A673 (cell line): ENCODE data around the gene C7orf57.

Experiments used
- CTCF ChIP-seq: fragments of 300-800, 200-600 bp; sonication (generic); conservative IDR thresholded peaks from 2 replicates; pipeline ENCODE4 v1.5.1; 2017; ENCODE audit warnings: low read depth, mild to moderate bottlenecking, antibody characterized with exemption, low read length, moderate library complexity, mixed read lengths
- EZH2 ChIP-seq: fragments of 200-600 bp; sonication (generic); IDR thresholded peaks from 2 replicates; pipeline ENCODE4 v1.6.1; 2017; ENCODE audit warnings: borderline replicate concordance, low read depth, mild to moderate bottlenecking, mixed read lengths, antibody characterized with exemption, low read length; ENCODE audit not compliant: poor library complexity, severe bottlenecking

GRCh38 chr7:48098846-48099245, 63.5 kb downstream of the C7orf57 start:
- TF ChIP-seq CTCF (no peak), EZH2 (no peak)
